A549 (cell line): ENCODE data around the gene BCAS1. TPM values are rescaled to one million over a fixed set of nuclear protein-coding genes. Genes with fewer than 3 reads are reported as not detected.

Experiments used
- ATAC-seq, 2 experiments: fragments of 200-7000 bp in 1 of 2; fragments of >200 bp in 1 of 2; cut with Nextera tagmentation in 1 of 2; cut with Tn5 transposase in 1 of 2; 3 replicates each; pipeline versions ENCODE4 v1.8.0 to v1.9.1; 2018 to 2020; ENCODE audit warnings: mild to moderate bottlenecking in 1 of 2, moderate library complexity in 1 of 2
- CTCF ChIA-PET: fragments of 300-600 bp; sonication (Branson Sonifier 250); formaldehyde crosslinking; extraction: SDS; loops from one replicate; lab custom pipeline; 2021; ENCODE audit warnings: antibody characterized with exemption, inconsistent platforms; lab: Yijun Ruan, JAX
- POLR2A ChIA-PET: fragments of 350-600 bp; formaldehyde crosslinking; extraction: SDS; loops from one replicate; lab custom pipeline; 2021; ENCODE audit warnings: antibody characterized with exemption, inconsistent platforms; lab: Yijun Ruan, JAX
- DNase-seq, 2 experiments: peaks; one replicate each; pipeline versions ENCODE4 v3.0.0 to v3.0.0-alpha.2; 2011 to 2016; ENCODE audit warnings: low read depth in 1 of 2, low spot score in 1 of 2
- FAIRE-seq: peaks from 2 replicates; lab custom pipeline; 2011; peaks lifted over from hg19 to GRCh38; lab: Jason Lieb, UNC
- H3K27ac ChIP-seq, 2 experiments: fragments of >200 bp; sonication (Bioruptor Twin); formaldehyde crosslinking; 3 replicates each; pipeline ENCODE4 v1.5.1; 2016 to 2017
- H3K4me1 ChIP-seq: fragments of >200 bp; sonication (Bioruptor Twin); formaldehyde crosslinking; 3 replicates; pipeline ENCODE4 v1.6.1; 2016
- H3K4me2 ChIP-seq: fragments of >200 bp; sonication (Bioruptor Twin); formaldehyde crosslinking; 3 replicates; pipeline ENCODE4 v1.6.1; 2016
- H3K4me3 ChIP-seq: fragments of >200 bp; sonication (Bioruptor Twin); formaldehyde crosslinking; 3 replicates; pipeline ENCODE4 v1.5.1; 2016
- H3K9me3 ChIP-seq: fragments of >200 bp; sonication (Bioruptor Twin); formaldehyde crosslinking; 3 replicates; pipeline ENCODE4 v1.6.1; 2016
- CHD4 ChIP-seq: fragments of 200-600 bp; sonication (generic); IDR thresholded peaks from 2 replicates; pipeline ENCODE4 v1.6.1; 2016; ENCODE audit warnings: antibody characterized with exemption, mild to moderate bottlenecking, borderline replicate concordance
- E2F6 ChIP-seq: IDR thresholded peaks from 2 replicates; pipeline ENCODE4 v1.6.1; 2012; ENCODE audit warnings: low read depth, borderline replicate concordance
- ESRRA ChIP-seq: fragments of 150-350 bp; IDR thresholded peaks from 2 replicates; pipeline ENCODE4 v1.6.1; 2014; ENCODE audit warnings: mild to moderate bottlenecking, low read length, borderline replicate concordance
- HDAC2 ChIP-seq: fragments of 200-600 bp; sonication (generic); IDR thresholded peaks from 2 replicates; pipeline ENCODE4 v1.6.1; 2016
- HMGXB4 ChIP-seq: fragments of 250-450 bp; sonication (Bioruptor Pico); IDR thresholded peaks from 2 replicates; pipeline ENCODE4 v1.5.0; 2021; ENCODE audit warnings: mild to moderate bottlenecking, moderate library complexity, borderline replicate concordance
- KDM5A ChIP-seq: fragments of 200-600 bp; sonication (generic); IDR thresholded peaks from 2 replicates; pipeline ENCODE4 v1.6.1; 2016; ENCODE audit warnings: antibody characterized with exemption, mild to moderate bottlenecking
- MAX ChIP-seq: IDR thresholded peaks from 2 replicates; pipeline ENCODE4 v1.6.1; 2012
- PHF8 ChIP-seq: fragments of 200-600 bp; sonication (generic); IDR thresholded peaks from 2 replicates; pipeline ENCODE4 v1.6.1; 2016; ENCODE audit warnings: low read depth, mild to moderate bottlenecking, antibody characterized with exemption, moderate library complexity, borderline replicate concordance
- RCOR1 ChIP-seq: fragments of 150-350 bp; IDR thresholded peaks from 2 replicates; pipeline ENCODE4 v1.6.1; 2014; ENCODE audit warnings: antibody characterized with exemption, low read length, low read depth
- REST ChIP-seq: fragments of 200-600 bp; sonication (generic); IDR thresholded peaks from 2 replicates; pipeline ENCODE4 v1.6.1; 2016; ENCODE audit warnings: antibody characterized with exemption, mild to moderate bottlenecking, moderate library complexity
- USF2 ChIP-seq: fragments of 450-650 bp; IDR thresholded peaks from 2 replicates; pipeline ENCODE4 v1.6.1; 2014; ENCODE audit warnings: antibody characterized with exemption
- ZFP36 ChIP-seq: fragments of 450-650 bp; IDR thresholded peaks from 2 replicates; pipeline ENCODE4 v1.6.1; 2014; ENCODE audit warnings: borderline replicate concordance; ENCODE audit not compliant: partially characterized antibody
- ZNF302 ChIP-seq: fragments of 250-450 bp; sonication (Bioruptor Pico); IDR thresholded peaks from 2 replicates; pipeline ENCODE4 v1.9.0; 2021; ENCODE audit warnings: inconsistent platforms, mild to moderate bottlenecking, moderate library complexity
- WGBS: methylation state at CpG from one replicate; pipeline ENCODE4 v1.1.6; 2017; ENCODE audit errors: missing lambda C conversion rate; 5-methylcytosine and 5-hydroxymethylcytosine counted together
- polyA plus RNA-seq, 4 experiments: library from polyadenylated mRNA; depleted of rRNA in 3 of 4; stranded (reverse); fragments of >200 nt; fragmentation: RNase III in 1 of 4; extraction: RNeasy Plus Mini Kit Qiagen cat#74134 plus additional on column Dnase treatment in 1 of 4; gene quantifications; 2 replicates in 3 of 4; 3 replicates in 1 of 4; pipeline ENCODE4 v1.2.3, GENCODE V29; 2011 to 2017

The BCAS1 gene
- polyA plus RNA-seq, 2 of the 4 experiments (the other 2 are of a cell fraction): 1.4 to 3.9 TPM

GRCh38 chr20:53948383-53949318, 121.7 kb downstream of the BCAS1 start:
- Histone ChIP-seq H3K9me3 (no peaks in the 10 kb centered on the region), H3K27ac (no peak overlapping the region), H3K4me1 (peaks cover under 1% of the 10 kb centered on the region; the same call in 1 of the 3 replicates), H3K4me3 (no peak overlapping the region), H3K4me2 (0 out of 3 replicates have a peak overlapping the region, but pooled peaks have one; percentile 0)
- POLR2A ChIA-PET: no interaction called here
- no peak for TF ChIP-seq CHD4
- TF ChIP-seq ESRRA: no peak
- TF ChIP-seq MAX: no peak
- no peak for TF ChIP-seq E2F6
- no peak for TF ChIP-seq ZNF302 (CRISPR knock-in tag)
- no peak for TF ChIP-seq HMGXB4 (CRISPR knock-in tag)
- no peak for TF ChIP-seq RCOR1
- CTCF ChIA-PET: interaction anchor here (1.1 to 3.9 kb wide), 4 partner anchors 9 to 371 kb away, joined by 4 to 21 read pairs (median 6); no protein-coding TSS in a partner anchor
- no peak for FAIRE-seq
- DNase-seq: no peak
- 91% methylated on average over 11 of the region's 11 CpGs for WGBS
- ATAC-seq: no peak

GRCh38 chr20:53947501-53948195, 122.7 kb downstream of the BCAS1 start:
- no peak overlapping the region for H3K4me2 ChIP-seq
- 89% methylated on average over 17 of the region's 17 CpGs for WGBS
- no peak for FAIRE-seq
- TF ChIP-seq ZFP36: no peak
- TF ChIP-seq REST: no peak
- TF ChIP-seq PHF8: no peak
- TF ChIP-seq USF2: no peak
- TF ChIP-seq HDAC2: no peak
- TF ChIP-seq KDM5A: no peak
- no peak overlapping the region for H3K27ac ChIP-seq
- ChIA-PET POLR2A (no interaction called here), CTCF (interaction anchor here (1.1 to 3.9 kb wide), 3 partner anchors 8 to 252 kb away, joined by 5 to 21 read pairs (median 8); no protein-coding TSS in a partner anchor)
- H3K9me3 ChIP-seq: no peaks in the 10 kb centered on the region
- H3K4me1 ChIP-seq: peaks cover 10% of the 10 kb centered on the region
- no peak overlapping the region for H3K4me3 ChIP-seq
- no peak for ATAC-seq
- DNase-seq: no peak
